ENCODE measurements around the gene CARM1. TPM values are rescaled to one million over a fixed set of nuclear protein-coding genes. Genes with fewer than 3 reads are reported as not detected.
A peak's percentile ranks its signal among the peaks of the same experiment; 100 is the strongest.

The CARM1 gene
- total and polyA plus RNA-seq, 2 experiments from 2014 or later = 43.3 to 118 TPM

DNA sequence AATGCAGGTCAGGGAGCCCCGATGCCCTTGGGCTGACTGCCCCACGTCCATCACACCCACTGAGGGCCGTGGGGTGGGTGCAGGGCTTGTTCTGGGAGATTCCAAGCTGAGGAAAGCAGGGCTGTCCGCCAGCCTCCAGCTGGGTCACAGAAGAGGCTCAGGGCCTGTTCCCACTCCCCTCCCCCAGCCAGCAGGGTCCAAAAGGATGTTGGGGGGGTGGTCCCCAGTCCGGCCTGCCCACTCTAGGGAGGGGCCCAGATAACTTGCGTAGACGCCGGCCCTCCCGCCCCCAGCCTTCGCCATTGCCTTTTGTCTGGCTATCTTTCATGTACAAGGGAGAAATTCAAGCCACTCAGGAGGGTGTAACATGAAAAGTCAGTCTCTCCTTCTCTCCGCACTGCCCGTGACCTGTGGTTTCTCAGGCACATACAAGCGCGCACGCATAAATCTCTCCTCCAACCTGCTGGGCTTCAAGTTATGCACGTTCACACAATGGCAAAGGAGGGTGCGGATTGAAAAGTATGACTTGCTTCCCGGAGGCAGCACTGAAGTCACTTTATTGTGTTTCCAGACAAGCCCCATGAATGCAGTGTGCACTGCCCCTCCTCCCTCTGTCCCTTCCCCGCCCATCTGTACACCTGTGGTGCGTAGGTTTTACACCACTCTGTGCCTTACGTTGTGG lies 20.2 kb downstream of the CARM1 start:
- H3K4me1 ChIP-seq (ENCODE audit: insufficient read depth) = peaks cover 73% of the 10 kb centered on the region
- H3K4me3 ChIP-seq = peak overlapping the region; percentile 13; the same call in 1 of the 2 replicates
- DNase-seq (ENCODE audit: low spot score) (peak; percentile 51), ATAC-seq (no peak)
- H3K4me2 ChIP-seq = peak overlapping the region; percentile 66
- TF ChIP-seq, protein P1, sequence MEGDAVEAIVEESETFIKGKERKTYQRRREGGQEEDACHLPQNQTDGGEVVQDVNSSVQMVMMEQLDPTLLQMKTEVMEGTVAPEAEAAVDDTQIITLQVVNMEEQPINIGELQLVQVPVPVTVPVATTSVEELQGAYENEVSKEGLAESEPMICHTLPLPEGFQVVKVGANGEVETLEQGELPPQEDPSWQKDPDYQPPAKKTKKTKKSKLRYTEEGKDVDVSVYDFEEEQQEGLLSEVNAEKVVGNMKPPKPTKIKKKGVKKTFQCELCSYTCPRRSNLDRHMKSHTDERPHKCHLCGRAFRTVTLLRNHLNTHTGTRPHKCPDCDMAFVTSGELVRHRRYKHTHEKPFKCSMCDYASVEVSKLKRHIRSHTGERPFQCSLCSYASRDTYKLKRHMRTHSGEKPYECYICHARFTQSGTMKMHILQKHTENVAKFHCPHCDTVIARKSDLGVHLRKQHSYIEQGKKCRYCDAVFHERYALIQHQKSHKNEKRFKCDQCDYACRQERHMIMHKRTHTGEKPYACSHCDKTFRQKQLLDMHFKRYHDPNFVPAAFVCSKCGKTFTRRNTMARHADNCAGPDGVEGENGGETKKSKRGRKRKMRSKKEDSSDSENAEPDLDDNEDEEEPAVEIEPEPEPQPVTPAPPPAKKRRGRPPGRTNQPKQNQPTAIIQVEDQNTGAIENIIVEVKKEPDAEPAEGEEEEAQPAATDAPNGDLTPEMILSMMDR (conservative IDR thresholded peaks at IDR 0.05; ENCODE audit: low read depth in 2 of 2) = no peak
- TF ChIP-seq, protein P2, sequence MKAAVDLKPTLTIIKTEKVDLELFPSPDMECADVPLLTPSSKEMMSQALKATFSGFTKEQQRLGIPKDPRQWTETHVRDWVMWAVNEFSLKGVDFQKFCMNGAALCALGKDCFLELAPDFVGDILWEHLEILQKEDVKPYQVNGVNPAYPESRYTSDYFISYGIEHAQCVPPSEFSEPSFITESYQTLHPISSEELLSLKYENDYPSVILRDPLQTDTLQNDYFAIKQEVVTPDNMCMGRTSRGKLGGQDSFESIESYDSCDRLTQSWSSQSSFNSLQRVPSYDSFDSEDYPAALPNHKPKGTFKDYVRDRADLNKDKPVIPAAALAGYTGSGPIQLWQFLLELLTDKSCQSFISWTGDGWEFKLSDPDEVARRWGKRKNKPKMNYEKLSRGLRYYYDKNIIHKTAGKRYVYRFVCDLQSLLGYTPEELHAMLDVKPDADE (IDR thresholded peaks at IDR 0.05) = no peak
- TF ChIP-seq NANOG (IDR thresholded peaks at IDR 0.05; ENCODE audit: borderline replicate concordance) = no peak
- no peak for TF ChIP-seq JUNB (IDR thresholded peaks at IDR 0.05; ENCODE audit: unreplicated experiment)
- no peak for TF ChIP-seq STAT1 (IDR thresholded peaks at IDR 0.05; ENCODE audit: unreplicated experiment)
- TF ChIP-seq, protein P3, sequence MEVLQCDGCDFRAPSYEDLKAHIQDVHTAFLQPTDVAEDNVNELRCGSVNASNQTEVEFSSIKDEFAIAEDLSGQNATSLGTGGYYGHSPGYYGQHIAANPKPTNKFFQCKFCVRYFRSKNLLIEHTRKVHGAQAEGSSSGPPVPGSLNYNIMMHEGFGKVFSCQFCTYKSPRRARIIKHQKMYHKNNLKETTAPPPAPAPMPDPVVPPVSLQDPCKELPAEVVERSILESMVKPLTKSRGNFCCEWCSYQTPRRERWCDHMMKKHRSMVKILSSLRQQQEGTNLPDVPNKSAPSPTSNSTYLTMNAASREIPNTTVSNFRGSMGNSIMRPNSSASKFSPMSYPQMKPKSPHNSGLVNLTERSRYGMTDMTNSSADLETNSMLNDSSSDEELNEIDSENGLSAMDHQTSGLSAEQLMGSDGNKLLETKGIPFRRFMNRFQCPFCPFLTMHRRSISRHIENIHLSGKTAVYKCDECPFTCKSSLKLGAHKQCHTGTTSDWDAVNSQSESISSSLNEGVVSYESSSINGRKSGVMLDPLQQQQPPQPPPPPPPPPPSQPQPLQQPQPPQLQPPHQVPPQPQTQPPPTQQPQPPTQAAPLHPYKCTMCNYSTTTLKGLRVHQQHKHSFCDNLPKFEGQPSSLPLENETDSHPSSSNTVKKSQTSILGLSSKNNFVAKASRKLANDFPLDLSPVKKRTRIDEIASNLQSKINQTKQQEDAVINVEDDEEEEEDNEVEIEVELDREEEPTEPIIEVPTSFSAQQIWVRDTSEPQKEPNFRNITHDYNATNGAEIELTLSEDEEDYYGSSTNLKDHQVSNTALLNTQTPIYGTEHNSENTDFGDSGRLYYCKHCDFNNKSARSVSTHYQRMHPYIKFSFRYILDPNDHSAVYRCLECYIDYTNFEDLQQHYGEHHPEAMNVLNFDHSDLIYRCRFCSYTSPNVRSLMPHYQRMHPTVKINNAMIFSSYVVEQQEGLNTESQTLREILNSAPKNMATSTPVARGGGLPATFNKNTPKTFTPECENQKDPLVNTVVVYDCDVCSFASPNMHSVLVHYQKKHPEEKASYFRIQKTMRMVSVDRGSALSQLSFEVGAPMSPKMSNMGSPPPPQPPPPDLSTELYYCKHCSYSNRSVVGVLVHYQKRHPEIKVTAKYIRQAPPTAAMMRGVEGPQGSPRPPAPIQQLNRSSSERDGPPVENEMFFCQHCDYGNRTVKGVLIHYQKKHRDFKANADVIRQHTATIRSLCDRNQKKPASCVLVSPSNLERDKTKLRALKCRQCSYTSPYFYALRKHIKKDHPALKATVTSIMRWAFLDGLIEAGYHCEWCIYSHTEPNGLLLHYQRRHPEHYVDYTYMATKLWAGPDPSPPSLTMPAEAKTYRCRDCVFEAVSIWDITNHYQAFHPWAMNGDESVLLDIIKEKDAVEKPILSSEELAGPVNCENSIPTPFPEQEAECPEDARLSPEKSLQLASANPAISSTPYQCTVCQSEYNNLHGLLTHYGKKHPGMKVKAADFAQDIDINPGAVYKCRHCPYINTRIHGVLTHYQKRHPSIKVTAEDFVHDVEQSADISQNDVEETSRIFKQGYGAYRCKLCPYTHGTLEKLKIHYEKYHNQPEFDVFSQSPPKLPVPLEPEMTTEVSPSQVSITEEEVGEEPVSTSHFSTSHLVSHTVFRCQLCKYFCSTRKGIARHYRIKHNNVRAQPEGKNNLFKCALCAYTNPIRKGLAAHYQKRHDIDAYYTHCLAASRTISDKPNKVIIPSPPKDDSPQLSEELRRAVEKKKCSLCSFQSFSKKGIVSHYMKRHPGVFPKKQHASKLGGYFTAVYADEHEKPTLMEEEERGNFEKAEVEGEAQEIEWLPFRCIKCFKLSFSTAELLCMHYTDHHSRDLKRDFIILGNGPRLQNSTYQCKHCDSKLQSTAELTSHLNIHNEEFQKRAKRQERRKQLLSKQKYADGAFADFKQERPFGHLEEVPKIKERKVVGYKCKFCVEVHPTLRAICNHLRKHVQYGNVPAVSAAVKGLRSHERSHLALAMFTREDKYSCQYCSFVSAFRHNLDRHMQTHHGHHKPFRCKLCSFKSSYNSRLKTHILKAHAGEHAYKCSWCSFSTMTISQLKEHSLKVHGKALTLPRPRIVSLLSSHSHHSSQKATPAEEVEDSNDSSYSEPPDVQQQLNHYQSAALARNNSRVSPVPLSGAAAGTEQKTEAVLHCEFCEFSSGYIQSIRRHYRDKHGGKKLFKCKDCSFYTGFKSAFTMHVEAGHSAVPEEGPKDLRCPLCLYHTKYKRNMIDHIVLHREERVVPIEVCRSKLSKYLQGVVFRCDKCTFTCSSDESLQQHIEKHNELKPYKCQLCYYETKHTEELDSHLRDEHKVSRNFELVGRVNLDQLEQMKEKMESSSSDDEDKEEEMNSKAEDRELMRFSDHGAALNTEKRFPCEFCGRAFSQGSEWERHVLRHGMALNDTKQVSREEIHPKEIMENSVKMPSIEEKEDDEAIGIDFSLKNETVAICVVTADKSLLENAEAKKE (CRISPR knock-in tag; IDR thresholded peaks at IDR 0.05) = no peak
- TF ChIP-seq EZH2phosphoT487 (IDR thresholded peaks at IDR 0.05; ENCODE audit: unreplicated experiment) = no peak
- no peak for TF ChIP-seq ZNF114 (CRISPR knock-in tag; IDR thresholded peaks at IDR 0.05)
- TF ChIP-seq CREB1 (CRISPR knock-in tag; IDR thresholded peaks at IDR 0.05; ENCODE audit: low read depth) = no peak
- TF ChIP-seq, protein P4, sequence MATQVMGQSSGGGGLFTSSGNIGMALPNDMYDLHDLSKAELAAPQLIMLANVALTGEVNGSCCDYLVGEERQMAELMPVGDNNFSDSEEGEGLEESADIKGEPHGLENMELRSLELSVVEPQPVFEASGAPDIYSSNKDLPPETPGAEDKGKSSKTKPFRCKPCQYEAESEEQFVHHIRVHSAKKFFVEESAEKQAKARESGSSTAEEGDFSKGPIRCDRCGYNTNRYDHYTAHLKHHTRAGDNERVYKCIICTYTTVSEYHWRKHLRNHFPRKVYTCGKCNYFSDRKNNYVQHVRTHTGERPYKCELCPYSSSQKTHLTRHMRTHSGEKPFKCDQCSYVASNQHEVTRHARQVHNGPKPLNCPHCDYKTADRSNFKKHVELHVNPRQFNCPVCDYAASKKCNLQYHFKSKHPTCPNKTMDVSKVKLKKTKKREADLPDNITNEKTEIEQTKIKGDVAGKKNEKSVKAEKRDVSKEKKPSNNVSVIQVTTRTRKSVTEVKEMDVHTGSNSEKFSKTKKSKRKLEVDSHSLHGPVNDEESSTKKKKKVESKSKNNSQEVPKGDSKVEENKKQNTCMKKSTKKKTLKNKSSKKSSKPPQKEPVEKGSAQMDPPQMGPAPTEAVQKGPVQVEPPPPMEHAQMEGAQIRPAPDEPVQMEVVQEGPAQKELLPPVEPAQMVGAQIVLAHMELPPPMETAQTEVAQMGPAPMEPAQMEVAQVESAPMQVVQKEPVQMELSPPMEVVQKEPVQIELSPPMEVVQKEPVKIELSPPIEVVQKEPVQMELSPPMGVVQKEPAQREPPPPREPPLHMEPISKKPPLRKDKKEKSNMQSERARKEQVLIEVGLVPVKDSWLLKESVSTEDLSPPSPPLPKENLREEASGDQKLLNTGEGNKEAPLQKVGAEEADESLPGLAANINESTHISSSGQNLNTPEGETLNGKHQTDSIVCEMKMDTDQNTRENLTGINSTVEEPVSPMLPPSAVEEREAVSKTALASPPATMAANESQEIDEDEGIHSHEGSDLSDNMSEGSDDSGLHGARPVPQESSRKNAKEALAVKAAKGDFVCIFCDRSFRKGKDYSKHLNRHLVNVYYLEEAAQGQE (IDR thresholded peaks at IDR 0.05; ENCODE audit: unreplicated experiment) = no peak
- TF ChIP-seq ZNF331 (CRISPR knock-in tag; IDR thresholded peaks at IDR 0.05; ENCODE audit: low read depth) = no peak
- no peak for TF ChIP-seq POLR2AphosphoS5 (IDR thresholded peaks at IDR 0.05; ENCODE audit: low read depth)
- no peak for TF ChIP-seq EZH2 (IDR thresholded peaks at IDR 0.05; ENCODE audit: low read depth, unreplicated experiment)
- H3K27ac ChIP-seq (ENCODE audit: low read depth) = peak overlapping the region; percentile 90
- Mint-ChIP-seq H3K9me3 (no peaks in the 10 kb centered on the region), H3K27me3 (ENCODE audit: insufficient read depth, low read depth, poor library complexity) (peaks cover 11% of the 10 kb centered on the region), H3K4me1 (peaks cover 67% of the 10 kb centered on the region), H3K27ac (peak overlapping the region; percentile 77), H3K36me3 (ENCODE audit: low read depth) (no peaks in the 10 kb centered on the region), H3K4me3 (peak overlapping the region; percentile 20; the same call in 1 of the 3 replicates)
- no peaks in the 10 kb centered on the region for H3K36me3 ChIP-seq (ENCODE audit: insufficient read depth)
- no peaks in the 10 kb centered on the region for H3K9me2 ChIP-seq (ENCODE audit: insufficient read depth)
- peaks cover 89% of the 10 kb centered on the region for H3K79me2 ChIP-seq (replicated peaks; ENCODE audit: insufficient read depth)
- peaks cover 8% of the 10 kb centered on the region for H4K20me1 ChIP-seq (replicated peaks; ENCODE audit: insufficient read depth)
- peaks cover 28% of the 10 kb centered on the region for H3F3A ChIP-seq (replicated peaks; ENCODE audit: low read depth)
- no peak overlapping the region for H2AFZ ChIP-seq
- H3K27me3 ChIP-seq (ENCODE audit: insufficient read depth) = no peaks in the 10 kb centered on the region
